HG03159 (cell line): ENCODE measurements around the gene MEI1.

Experiments
- ATAC-seq: cut with Tn5 transposase; IDR thresholded peaks from one replicate; pipeline ENCODE4 v1.9.1; 2021; ENCODE audit warnings: mild to moderate bottlenecking, moderate library complexity; ENCODE audit not compliant: unreplicated experiment

The MEI1 gene

GRCh38 chr22:41816871-41817270, 117.6 kb downstream of the MEI1 start:
- ATAC-seq, result no peak

- ATAC-seq, result no peak
Measured at GRCh38 chr22:41818011-41818410, 118.7 kb downstream of the MEI1 start.

- no peak for ATAC-seq
Measured at GRCh38 chr22:41818596-41818995, 119.3 kb downstream of the MEI1 start.

- ATAC-seq, result no peak
Measured at GRCh38 chr22:41819257-41819656, 120.0 kb downstream of the MEI1 start.

- no peak for ATAC-seq
Measured at GRCh38 chr22:41820447-41820846, 121.1 kb downstream of the MEI1 start.

GRCh38 chr22:41821471-41822316, 122.4 kb downstream of the MEI1 start:
- no peak for ATAC-seq

GRCh38 chr22:41822317-41823057, 123.2 kb downstream of the MEI1 start:
- no peak for ATAC-seq

GRCh38 chr22:41823797-41824196, 124.5 kb downstream of the MEI1 start:
- ATAC-seq, result no peak

- ATAC-seq, result no peak
Measured at GRCh38 chr22:41825376-41825775, 126.1 kb downstream of the MEI1 start.

- no peak for ATAC-seq
Measured at GRCh38 chr22:41826021-41826420, 126.7 kb downstream of the MEI1 start.

- ATAC-seq, result no peak
Measured at GRCh38 chr22:41826430-41827383, 127.4 kb downstream of the MEI1 start.

GRCh38 chr22:41827671-41828070, 128.4 kb downstream of the MEI1 start:
- ATAC-seq, result no peak

GRCh38 chr22:41828516-41828915, 129.2 kb downstream of the MEI1 start:
- no peak for ATAC-seq

GRCh38 chr22:41830174-41830573, 130.9 kb downstream of the MEI1 start:
- ATAC-seq, result no peak

- ATAC-seq, result no peak
Measured at GRCh38 chr22:41831383-41831782, 132.1 kb downstream of the MEI1 start.

GRCh38 chr22:41831828-41832552, 132.7 kb downstream of the MEI1 start:
- ATAC-seq, result no peak

- peak; percentile 87 for ATAC-seq
Measured at GRCh38 chr22:41832553-41833368, 133.5 kb downstream of the MEI1 start, which contains the start of gene SREBF2. Gene SREBF2, plus strand, starts transcription at chr22:41833105. Its CDS starts 166 bp downstream, at chr22:41833271.

- ATAC-seq, result peak; percentile 7
Measured at GRCh38 chr22:41833369-41834004, 134.2 kb downstream of the MEI1 start.
